HepG2 (cell line): Measurements from ENCODE around the gene CTSW. TPM values are rescaled to one million over a fixed set of nuclear protein-coding genes. Genes with fewer than 3 reads are reported as not detected.

Source experiments
- AGO2 ChIP-seq: fragments of 200-400 bp; formaldehyde crosslinking; optimal IDR thresholded peaks from 2 replicates; pipeline ENCODE3; 2017; ENCODE audit warnings: mild to moderate bottlenecking, low read depth, low read length, moderate library complexity
- ESRRA ChIP-seq: sonication (generic); formaldehyde crosslinking; IDR thresholded peaks from 2 replicates; pipeline ENCODE4 v1.5.1; 2020; ENCODE audit warnings: mild to moderate bottlenecking, low read depth, missing genetic modification reagents
- GATAD1 ChIP-seq: IDR thresholded peaks from 2 replicates; pipeline ENCODE4 v1.6.1; 2016; ENCODE audit warnings: missing genetic modification reagents, missing compliant biosample characterization
- KLF9 ChIP-seq: IDR thresholded peaks from 2 replicates; pipeline ENCODE4 v1.6.1; 2016; ENCODE audit warnings: low read depth
- MXD4 ChIP-seq: IDR thresholded peaks from 2 replicates; pipeline ENCODE4 v1.6.1; 2016; ENCODE audit warnings: mild to moderate bottlenecking, missing biosample characterization, missing genetic modification reagents
- NFKB2 ChIP-seq: sonication (generic); formaldehyde crosslinking; IDR thresholded peaks from 2 replicates; pipeline ENCODE4 v1.4.0; 2020; ENCODE audit warnings: missing genetic modification reagents, borderline replicate concordance
- RFX3 ChIP-seq: IDR thresholded peaks from 2 replicates; pipeline ENCODE4 v1.6.1; 2016; ENCODE audit warnings: missing biosample characterization, missing genetic modification reagents
- SRF ChIP-seq: IDR thresholded peaks from 2 replicates; pipeline ENCODE4 v1.6.1; 2011; ENCODE audit warnings: mild to moderate bottlenecking, low read depth, low read length, moderate library complexity
- SRY ChIP-seq: sonication (generic); formaldehyde crosslinking; IDR thresholded peaks from 2 replicates; pipeline ENCODE4 v1.8.0; 2022; ENCODE audit warnings: mild to moderate bottlenecking, missing genetic modification reagents
- TCF7L2 ChIP-seq: IDR thresholded peaks from 2 replicates; pipeline ENCODE4 v1.6.1; 2011; ENCODE audit warnings: mild to moderate bottlenecking, low read depth, low read length, moderate library complexity
- TEAD3 ChIP-seq: optimal IDR thresholded peaks from 2 replicates; pipeline ENCODE3; 2016; ENCODE audit warnings: borderline replicate concordance
- XRCC5 ChIP-seq: fragments of 200-400 bp; formaldehyde crosslinking; optimal IDR thresholded peaks from 2 replicates; pipeline ENCODE3; 2017; ENCODE audit warnings: mild to moderate bottlenecking, low read length
- ZBTB42 ChIP-seq: sonication (generic); formaldehyde crosslinking; IDR thresholded peaks from 2 replicates; pipeline ENCODE4 v1.5.0; 2020; ENCODE audit warnings: mild to moderate bottlenecking, missing genetic modification reagents
- ZFP82 ChIP-seq: sonication (generic); formaldehyde crosslinking; IDR thresholded peaks from 2 replicates; pipeline ENCODE4 v1.5.1; 2020; ENCODE audit warnings: mild to moderate bottlenecking, missing genetic modification reagents, borderline replicate concordance
- ZNF101 ChIP-seq: sonication (generic); formaldehyde crosslinking; IDR thresholded peaks from 2 replicates; pipeline ENCODE4 v1.4.0; 2020; ENCODE audit warnings: mild to moderate bottlenecking, low read depth, missing genetic modification reagents, borderline replicate concordance
- ZNF17 ChIP-seq: sonication (generic); formaldehyde crosslinking; IDR thresholded peaks from 2 replicates; pipeline ENCODE4 v1.5.0; 2020; ENCODE audit warnings: mild to moderate bottlenecking, missing genetic modification reagents
- ZNF224 ChIP-seq: sonication (generic); formaldehyde crosslinking; IDR thresholded peaks from 2 replicates; pipeline ENCODE4 v1.5.0; 2020; ENCODE audit warnings: mild to moderate bottlenecking, missing genetic modification reagents
- ZNF234 ChIP-seq: sonication (generic); formaldehyde crosslinking; conservative IDR thresholded peaks from 2 replicates; pipeline ENCODE4 v1.5.1; 2020; ENCODE audit warnings: mild to moderate bottlenecking, missing genetic modification reagents
- ZNF24 ChIP-seq: fragments of 450-650 bp; IDR thresholded peaks from 2 replicates; pipeline ENCODE4 v1.6.1; 2017; ENCODE audit warnings: antibody characterized with exemption, mild to moderate bottlenecking
- ZNF317 ChIP-seq: sonication (generic); formaldehyde crosslinking; IDR thresholded peaks from 2 replicates; pipeline ENCODE4 v1.5.0; 2020; ENCODE audit warnings: mild to moderate bottlenecking, missing genetic modification reagents
- ZNF558 ChIP-seq: sonication (generic); formaldehyde crosslinking; IDR thresholded peaks from 2 replicates; pipeline ENCODE4 v1.9.0; 2022; ENCODE audit warnings: mild to moderate bottlenecking, missing genetic modification reagents, borderline replicate concordance
- ZNF564 ChIP-seq: sonication (generic); formaldehyde crosslinking; IDR thresholded peaks from 2 replicates; pipeline ENCODE4 v1.8.1; 2023; ENCODE audit warnings: mild to moderate bottlenecking, missing genetic modification reagents
- ZNF614 ChIP-seq: IDR thresholded peaks from 2 replicates; pipeline ENCODE4 v1.6.1; 2018; ENCODE audit warnings: missing biosample characterization, missing genetic modification reagents, inconsistent platforms, borderline replicate concordance
- ZNF672 ChIP-seq: sonication (generic); formaldehyde crosslinking; IDR thresholded peaks from 2 replicates; pipeline ENCODE4 v1.8.1; 2022; ENCODE audit warnings: missing genetic modification reagents
- ZSCAN22 ChIP-seq: sonication (generic); formaldehyde crosslinking; IDR thresholded peaks from 2 replicates; pipeline ENCODE4 v1.4.0; 2020; ENCODE audit warnings: mild to moderate bottlenecking, missing genetic modification reagents
- polyA plus RNA-seq, 8 experiments: library from polyadenylated mRNA; depleted of rRNA in 3 of 8; stranded (reverse) in 7 of 8; unstranded in 1 of 8; fragments of >200 nt; fragmentation: Illumina TruSeq in 4 of 8; extraction: Trizol in 4 of 8; gene quantifications; 2 replicates each; pipeline versions ENCODE4 v1.2.1 to v1.2.3, GENCODE V29; 2011 to 2016; ENCODE audit warnings: low read depth in 4 of 8, missing spikeins in 1 of 8, mixed read lengths in 1 of 8; ENCODE audit not compliant: insufficient read depth in 1 of 8
- total RNA-seq, 5 experiments: library from RNA; depleted of rRNA; stranded (reverse); fragments of >200 nt; fragmentation: Illumina TruSeq; extraction: Trizol; gene quantifications; 2 replicates each; pipeline ENCODE4 v1.2.3, GENCODE V29; 2016; ENCODE audit warnings: low read depth in 1 of 5
- TF ChIP-seq, protein P1 (sequence below): sonication (generic); formaldehyde crosslinking; IDR thresholded peaks from 2 replicates; pipeline ENCODE4 v1.8.0; 2022; ENCODE audit warnings: mild to moderate bottlenecking, missing genetic modification reagents, moderate library complexity
- TF ChIP-seq, protein P2 (sequence below), 2 experiments: sonication (generic) in 1 of 2; formaldehyde crosslinking in 1 of 2; IDR thresholded peaks; 2 replicates each; pipeline versions ENCODE4 v1.5.1 to v1.6.1; 2011 to 2020; ENCODE audit warnings: borderline replicate concordance in 1 of 2, low read depth in 1 of 2, low read length in 1 of 2, mild to moderate bottlenecking in 1 of 2, missing genetic modification reagents in 1 of 2, moderate library complexity in 1 of 2

Gene CTSW
- total and polyA plus RNA-seq, 2 of the 13 experiments (the other 11 are each of a cell fraction or from before 2014, with no cell fraction given): 0.09 TPM; not detected in 1

DNA sequence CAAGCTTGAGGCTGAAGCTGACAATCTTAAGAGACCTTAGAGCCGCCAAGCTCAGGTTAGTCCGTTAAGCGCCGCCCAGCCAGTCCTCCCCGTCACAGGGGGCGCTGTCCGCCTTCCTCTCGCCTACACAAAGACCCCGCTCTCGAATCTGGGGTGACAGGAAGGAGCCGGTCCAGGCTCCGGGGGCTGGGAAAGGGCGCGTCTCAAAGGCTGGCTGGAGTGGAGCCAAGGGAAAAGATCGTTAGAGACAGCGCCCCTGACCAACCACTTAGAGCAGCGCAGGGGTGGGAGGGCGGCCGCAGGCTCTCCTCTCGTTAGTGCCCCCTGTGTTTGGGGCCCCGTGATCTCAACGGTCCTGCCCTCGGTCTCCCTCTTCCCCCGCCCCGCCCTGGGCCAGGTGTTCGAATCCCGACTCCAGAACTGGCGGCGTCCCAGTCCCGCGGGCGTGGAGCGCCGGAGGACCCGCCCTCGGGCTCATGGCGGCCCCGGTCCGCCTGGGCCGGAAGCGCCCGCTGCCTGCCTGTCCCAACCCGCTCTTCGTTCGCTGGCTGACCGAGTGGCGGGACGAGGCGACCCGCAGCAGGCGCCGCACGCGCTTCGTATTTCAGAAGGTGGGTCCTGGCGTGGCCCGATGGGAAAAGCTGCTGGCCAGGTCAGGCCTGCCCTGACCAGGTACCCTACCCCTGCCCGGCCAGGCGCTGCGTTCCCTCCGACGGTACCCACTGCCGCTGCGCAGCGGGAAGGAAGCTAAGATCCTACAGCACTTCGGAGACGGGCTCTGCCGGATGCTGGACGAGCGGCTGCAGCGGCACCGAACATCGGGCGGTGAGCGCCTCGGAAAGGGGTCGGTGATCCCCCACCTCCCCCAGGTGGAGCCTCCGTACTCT lies 19.1 kb upstream of the CTSW start, which contains the start of gene MUS81 (continued):
- peak; percentile 83; the same call in 1 of the 2 replicates for TF ChIP-seq ZNF558 (CRISPR knock-in tag)
- no peak for TF ChIP-seq ZSCAN22
- TF ChIP-seq, protein P1, sequence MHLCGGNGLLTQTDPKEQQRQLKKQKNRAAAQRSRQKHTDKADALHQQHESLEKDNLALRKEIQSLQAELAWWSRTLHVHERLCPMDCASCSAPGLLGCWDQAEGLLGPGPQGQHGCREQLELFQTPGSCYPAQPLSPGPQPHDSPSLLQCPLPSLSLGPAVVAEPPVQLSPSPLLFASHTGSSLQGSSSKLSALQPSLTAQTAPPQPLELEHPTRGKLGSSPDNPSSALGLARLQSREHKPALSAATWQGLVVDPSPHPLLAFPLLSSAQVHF: no peak
- no peak for TF ChIP-seq ZNF17 (CRISPR knock-in tag)
- peak; percentile 76; the same call in 1 of the 2 replicates for TF ChIP-seq SRY
- TF ChIP-seq ZNF101 (CRISPR knock-in tag): no peak
- peak; percentile 75 for TF ChIP-seq ZNF317
- no peak for TF ChIP-seq RFX3 (CRISPR knock-in tag)
- TF ChIP-seq TEAD3 (CRISPR knock-in tag): peak; percentile 29
- TF ChIP-seq SRF: no peak
- peak; percentile 83 for TF ChIP-seq AGO2
- no peak for TF ChIP-seq MXD4 (CRISPR knock-in tag)
- TF ChIP-seq, protein P2, sequence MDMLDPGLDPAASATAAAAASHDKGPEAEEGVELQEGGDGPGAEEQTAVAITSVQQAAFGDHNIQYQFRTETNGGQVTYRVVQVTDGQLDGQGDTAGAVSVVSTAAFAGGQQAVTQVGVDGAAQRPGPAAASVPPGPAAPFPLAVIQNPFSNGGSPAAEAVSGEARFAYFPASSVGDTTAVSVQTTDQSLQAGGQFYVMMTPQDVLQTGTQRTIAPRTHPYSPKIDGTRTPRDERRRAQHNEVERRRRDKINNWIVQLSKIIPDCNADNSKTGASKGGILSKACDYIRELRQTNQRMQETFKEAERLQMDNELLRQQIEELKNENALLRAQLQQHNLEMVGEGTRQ (IDR thresholded peaks at IDR 0.05; ENCODE audit: low read depth, low read length): no peak
- TF ChIP-seq, protein P2 (CRISPR knock-in tag; IDR thresholded peaks at IDR 0.05; ENCODE audit: borderline replicate concordance): peak; percentile 47; the same call in 1 of the 2 replicates
- no peak; the same call in 1 of the 2 replicates for TF ChIP-seq ZNF234 (CRISPR knock-in tag)
- peak; percentile 92; the same call in 1 of the 2 replicates for TF ChIP-seq ZFP82
- TF ChIP-seq NFKB2: no peak
- TF ChIP-seq ZNF24: no peak
- TF ChIP-seq ESRRA: peak; percentile 53; the same call in 1 of the 2 replicates
- TF ChIP-seq ZNF224 (CRISPR knock-in tag): 0 out of 2 replicates have a peak, but pooled peaks have one; percentile 33
- 0 out of 2 replicates have a peak, but pooled peaks have one; percentile 16 for TF ChIP-seq ZNF564 (CRISPR knock-in tag)
- TF ChIP-seq ZNF614 (CRISPR knock-in tag): peak; percentile 54; the same call in 1 of the 2 replicates
- TF ChIP-seq GATAD1 (CRISPR knock-in tag): peak; percentile 95
- peak; percentile 95 for TF ChIP-seq XRCC5
- peak; percentile 31; the same call in 1 of the 2 replicates for TF ChIP-seq KLF9 (CRISPR knock-in tag)
- TF ChIP-seq TCF7L2: no peak
- no peak for TF ChIP-seq ZNF672 (CRISPR knock-in tag)
- TF ChIP-seq ZBTB42 (CRISPR knock-in tag): peak; percentile 90; the same call in 1 of the 2 replicates
